Measurements from ENCODE around the gene PPP6R3. TPM values are rescaled to one million over a fixed set of nuclear protein-coding genes. Genes with fewer than 3 reads are reported as not detected.

Gene PPP6R3
- total and polyA plus RNA-seq, 2 of the 13 experiments (the other 11 are each of a cell fraction or from before 2014, with no cell fraction given): 41.2 to 83.4 TPM

GRCh38 chr11:68414496-68415221 lies 45.9 kb upstream of the PPP6R3 start:
- intact Hi-C loops (cut with micrococcal nuclease; ENCODE audit: unreplicated experiment) (no loop called here), in situ Hi-C loops (cut with HindIII; ENCODE audit: extremely low pct_ligation_motif_present, low pct_unique_long_range_greater_than_20kb) (no loop called here)
- Histone ChIP-seq H3K36me3 (replicated peaks in 1 of 2; ENCODE audit: control insufficient read depth in 1 of 2, insufficient read depth in 2 of 2, low read length in 2 of 2) (peaks cover 53 to 75% of the 10 kb centered on the region in 2 experiments), H3K27me3 (ENCODE audit: control insufficient read depth in 1 of 2, insufficient read depth in 2 of 2, low read length in 2 of 2) (no peaks in the 10 kb centered on the region), H3K79me2 (ENCODE audit: insufficient read depth, low read length) (no peaks in the 10 kb centered on the region), H3K4me3 (replicated peaks in 1 of 3; ENCODE audit: insufficient read depth in 1 of 3, low read depth in 2 of 3, low read length in 3 of 3) (no peak overlapping the region), H2AFZ (ENCODE audit: low read length) (no peak overlapping the region), H3K4me2 (ENCODE audit: low read depth, low read length) (no peak overlapping the region), H4K20me1 (ENCODE audit: insufficient read depth, low read length) (peaks cover 4% of the 10 kb centered on the region; the same call in 1 of the 2 replicates), H3K9me3 (ENCODE audit: low read length) (no peaks in the 10 kb centered on the region), H3K4me1 (ENCODE audit: insufficient read depth, low read length) (no peaks in the 10 kb centered on the region), H3K27ac (ENCODE audit: extremely low read length, insufficient read depth, low read length) (no peak overlapping the region), H3K9ac (ENCODE audit: insufficient read depth, low read depth, low read length) (no peak overlapping the region)
- ATAC-seq (no peak), FAIRE-seq (no peak), DNase-seq (ENCODE audit: low spot score) (no peak)
- CTCF ChIA-PET (ENCODE audit: low intra/inter-chr PET ratio, low total read pairs): no interaction called here
- 96% methylated on average over 3 of the region's 19 CpGs for WGBS (ENCODE audit: low lambda C conversion rate)
- TF ChIP-seq CCDC6 (CRISPR knock-in tag; IDR thresholded peaks at IDR 0.05) (no peak), IRF1 (CRISPR knock-in tag; IDR thresholded peaks at IDR 0.05; ENCODE audit: low read depth) (no peak), CREM (IDR thresholded peaks at IDR 0.05) (no peak), CREM (CRISPR knock-in tag; IDR thresholded peaks at IDR 0.05) (no peak), ZIK1 (CRISPR knock-in tag; IDR thresholded peaks at IDR 0.05; ENCODE audit: borderline replicate concordance, low read depth) (no peak), AGO2 (optimal IDR thresholded peaks at IDR 0.05; ENCODE audit: low read depth, low read length) (peak; percentile 34), TFAP4 (IDR thresholded peaks at IDR 0.05; ENCODE audit: borderline replicate concordance, low read depth) (no peak), THAP7 (CRISPR knock-in tag; IDR thresholded peaks at IDR 0.05) (no peak), KLF9 (CRISPR knock-in tag; IDR thresholded peaks at IDR 0.05; ENCODE audit: low read depth) (no peak)
- no TSS peak for BruUV-seq (replicated peaks)
- POLR2A ChIA-PET: no interaction called here
